A549 (cell line): ENCODE measurements around the gene PIPOX. TPM values are rescaled to one million over a fixed set of nuclear protein-coding genes. Genes with fewer than 3 reads are reported as not detected.

Experiments
- ATAC-seq, 2 experiments: fragments of 200-7000 bp in 1 of 2; fragments of >200 bp in 1 of 2; cut with Nextera tagmentation in 1 of 2; cut with Tn5 transposase in 1 of 2; 3 replicates each; pipeline versions ENCODE4 v1.8.0 to v1.9.1; 2018 to 2020; ENCODE audit warnings: mild to moderate bottlenecking in 1 of 2, moderate library complexity in 1 of 2
- CTCF ChIA-PET: fragments of 300-600 bp; sonication (Branson Sonifier 250); formaldehyde crosslinking; extraction: SDS; loops from one replicate; lab custom pipeline; 2021; ENCODE audit warnings: antibody characterized with exemption, inconsistent platforms; lab: Yijun Ruan, JAX
- POLR2A ChIA-PET: fragments of 350-600 bp; formaldehyde crosslinking; extraction: SDS; loops from one replicate; lab custom pipeline; 2021; ENCODE audit warnings: antibody characterized with exemption, inconsistent platforms; lab: Yijun Ruan, JAX
- DNase-seq, 2 experiments: peaks; one replicate each; pipeline versions ENCODE4 v3.0.0 to v3.0.0-alpha.2; 2011 to 2016; ENCODE audit warnings: low read depth in 1 of 2, low spot score in 1 of 2
- FAIRE-seq: peaks from 2 replicates; lab custom pipeline; 2011; peaks lifted over from hg19 to GRCh38; lab: Jason Lieb, UNC
- H3K27ac ChIP-seq, 2 experiments: fragments of >200 bp; sonication (Bioruptor Twin); formaldehyde crosslinking; 3 replicates each; pipeline ENCODE4 v1.5.1; 2016 to 2017
- H3K4me1 ChIP-seq: fragments of >200 bp; sonication (Bioruptor Twin); formaldehyde crosslinking; 3 replicates; pipeline ENCODE4 v1.6.1; 2016
- H3K4me2 ChIP-seq: fragments of >200 bp; sonication (Bioruptor Twin); formaldehyde crosslinking; 3 replicates; pipeline ENCODE4 v1.6.1; 2016
- H3K4me3 ChIP-seq: fragments of >200 bp; sonication (Bioruptor Twin); formaldehyde crosslinking; 3 replicates; pipeline ENCODE4 v1.5.1; 2016
- H3K9me3 ChIP-seq: fragments of >200 bp; sonication (Bioruptor Twin); formaldehyde crosslinking; 3 replicates; pipeline ENCODE4 v1.6.1; 2016
- CBX2 ChIP-seq: fragments of 200-600 bp; sonication (generic); IDR thresholded peaks from 2 replicates; pipeline ENCODE4 v1.6.1; 2016; ENCODE audit warnings: low read depth, mild to moderate bottlenecking, borderline replicate concordance
- CEBPB ChIP-seq, 2 experiments: fragments of >200 bp in 1 of 2; sonication (Bioruptor Twin) in 1 of 2; formaldehyde crosslinking in 1 of 2; IDR thresholded peaks; 2 replicates each; pipeline ENCODE4 v1.6.1; 2012 to 2016
- CHD4 ChIP-seq: fragments of 200-600 bp; sonication (generic); IDR thresholded peaks from 2 replicates; pipeline ENCODE4 v1.6.1; 2016; ENCODE audit warnings: antibody characterized with exemption, mild to moderate bottlenecking, borderline replicate concordance
- EHF ChIP-seq: fragments of 250-450 bp; sonication (Bioruptor Pico); IDR thresholded peaks from 2 replicates; pipeline ENCODE4 v1.5.0; 2020; ENCODE audit warnings: mild to moderate bottlenecking
- FOSB ChIP-seq: fragments of 250-450 bp; sonication (Bioruptor Pico); IDR thresholded peaks from 2 replicates; pipeline ENCODE4 v1.5.0; 2020; ENCODE audit warnings: mild to moderate bottlenecking, moderate library complexity
- FOXS1 ChIP-seq: fragments of 250-450 bp; sonication (Bioruptor Pico); IDR thresholded peaks from 2 replicates; pipeline ENCODE4 v1.5.0; 2020; ENCODE audit warnings: mild to moderate bottlenecking, moderate library complexity
- GATA3 ChIP-seq: IDR thresholded peaks from 2 replicates; pipeline ENCODE4 v1.6.1; 2012; ENCODE audit warnings: borderline replicate concordance
- HDAC2 ChIP-seq: fragments of 200-600 bp; sonication (generic); IDR thresholded peaks from 2 replicates; pipeline ENCODE4 v1.6.1; 2016
- HEYL ChIP-seq: fragments of 250-450 bp; sonication (Bioruptor Pico); IDR thresholded peaks from 2 replicates; pipeline ENCODE4 v1.8.0; 2021; ENCODE audit warnings: mild to moderate bottlenecking, moderate library complexity
- HOXA7 ChIP-seq: fragments of 250-450 bp; sonication (Bioruptor Pico); IDR thresholded peaks from 2 replicates; pipeline ENCODE4 v1.5.0; 2020; ENCODE audit warnings: mild to moderate bottlenecking, moderate library complexity
- JUN ChIP-seq, 2 experiments: fragments of >200 bp; sonication (Bioruptor Twin); formaldehyde crosslinking; IDR thresholded peaks; 2 replicates in 1 of 2; 3 replicates in 1 of 2; pipeline ENCODE4 v1.6.1; 2016 to 2017
- JUNB ChIP-seq: fragments of >200 bp; sonication (Bioruptor Twin); formaldehyde crosslinking; IDR thresholded peaks from 2 replicates; pipeline ENCODE4 v1.6.1; 2016
- MAFK ChIP-seq: fragments of 450-650 bp; IDR thresholded peaks from 2 replicates; pipeline ENCODE4 v1.6.1; 2014; ENCODE audit not compliant: partially characterized antibody
- NPAS2 ChIP-seq: fragments of 250-450 bp; sonication (Bioruptor Pico); IDR thresholded peaks from 2 replicates; pipeline ENCODE4 v1.8.0; 2022; ENCODE audit warnings: mild to moderate bottlenecking, moderate library complexity, borderline replicate concordance
- NR3C1 ChIP-seq: fragments of >200 bp; sonication (Bioruptor Twin); formaldehyde crosslinking; IDR thresholded peaks from 3 replicates; pipeline ENCODE4 v1.6.1; 2017
- PBX3 ChIP-seq: IDR thresholded peaks from 2 replicates; pipeline ENCODE4 v1.6.1; 2012
- PHF8 ChIP-seq: fragments of 200-600 bp; sonication (generic); IDR thresholded peaks from 2 replicates; pipeline ENCODE4 v1.6.1; 2016; ENCODE audit warnings: low read depth, mild to moderate bottlenecking, antibody characterized with exemption, moderate library complexity, borderline replicate concordance
- RAD21 ChIP-seq, 2 experiments: fragments of >200 bp in 1 of 2; sonication (Bioruptor Twin) in 1 of 2; formaldehyde crosslinking in 1 of 2; IDR thresholded peaks in 1 of 2; conservative IDR thresholded peaks in 1 of 2; 2 replicates in 1 of 2; 3 replicates in 1 of 2; pipeline ENCODE4 v1.6.1; 2012 to 2018; ENCODE audit warnings: inconsistent platforms in 1 of 2
- RCOR1 ChIP-seq: fragments of 150-350 bp; IDR thresholded peaks from 2 replicates; pipeline ENCODE4 v1.6.1; 2014; ENCODE audit warnings: antibody characterized with exemption, low read length, low read depth
- RFX5 ChIP-seq: fragments of 450-650 bp; IDR thresholded peaks from 2 replicates; pipeline ENCODE4 v1.7.1; 2014; ENCODE audit warnings: antibody characterized with exemption, mild to moderate bottlenecking, moderate library complexity
- RNF2 ChIP-seq: fragments of 200-600 bp; sonication (generic); IDR thresholded peaks from 2 replicates; pipeline ENCODE4 v1.6.1; 2016; ENCODE audit warnings: low read depth, mild to moderate bottlenecking, antibody characterized with exemption, moderate library complexity, borderline replicate concordance
- SMC3 ChIP-seq: fragments of >200 bp; sonication (Bioruptor Twin); formaldehyde crosslinking; IDR thresholded peaks from 3 replicates; pipeline ENCODE4 v1.6.1; 2018; ENCODE audit warnings: inconsistent platforms
- SREBF2 ChIP-seq: fragments of 450-650 bp; IDR thresholded peaks from 2 replicates; pipeline ENCODE4 v1.6.1; 2014; ENCODE audit warnings: mild to moderate bottlenecking, moderate library complexity
- TFCP2L1 ChIP-seq: fragments of 250-450 bp; sonication (Bioruptor Pico); IDR thresholded peaks from 2 replicates; pipeline ENCODE4 v1.5.0; 2021; ENCODE audit warnings: mild to moderate bottlenecking
- TP53 ChIP-seq: fragments of 250-450 bp; sonication (Bioruptor Pico); IDR thresholded peaks from 2 replicates; pipeline ENCODE4 v1.5.0; 2021; ENCODE audit warnings: mild to moderate bottlenecking, moderate library complexity
- ZNF302 ChIP-seq: fragments of 250-450 bp; sonication (Bioruptor Pico); IDR thresholded peaks from 2 replicates; pipeline ENCODE4 v1.9.0; 2021; ENCODE audit warnings: inconsistent platforms, mild to moderate bottlenecking, moderate library complexity
- WGBS: methylation state at CpG from one replicate; pipeline ENCODE4 v1.1.6; 2017; ENCODE audit errors: missing lambda C conversion rate; 5-methylcytosine and 5-hydroxymethylcytosine counted together
- polyA plus RNA-seq, 4 experiments: library from polyadenylated mRNA; depleted of rRNA in 3 of 4; stranded (reverse); fragments of >200 nt; fragmentation: RNase III in 1 of 4; extraction: RNeasy Plus Mini Kit Qiagen cat#74134 plus additional on column Dnase treatment in 1 of 4; gene quantifications; 2 replicates in 3 of 4; 3 replicates in 1 of 4; pipeline ENCODE4 v1.2.3, GENCODE V29; 2011 to 2017
- TF ChIP-seq, protein P1 (sequence below): fragments of 150-350 bp; IDR thresholded peaks from 2 replicates; pipeline ENCODE4 v1.6.1; 2014; ENCODE audit warnings: low read depth, mild to moderate bottlenecking, low read length
- TF ChIP-seq, protein P2 (sequence below): fragments of 450-650 bp; IDR thresholded peaks from 2 replicates; pipeline ENCODE4 v1.6.1; 2014; ENCODE audit warnings: antibody characterized with exemption
- TF ChIP-seq, protein P3 (sequence below): fragments of >200 bp; sonication (Bioruptor Twin); formaldehyde crosslinking; IDR thresholded peaks from 3 replicates; pipeline ENCODE4 v1.5.1; 2016
- TF ChIP-seq, protein P4 (sequence below): fragments of >200 bp; sonication (Bioruptor Twin); formaldehyde crosslinking; IDR thresholded peaks from 3 replicates; pipeline ENCODE4 v1.6.1; 2016
- TF ChIP-seq, protein P5 (sequence below): IDR thresholded peaks from 2 replicates; pipeline ENCODE4 v1.6.1; 2012; ENCODE audit warnings: low read depth, borderline replicate concordance
- TF ChIP-seq, protein P6 (sequence below): IDR thresholded peaks from 2 replicates; pipeline ENCODE4 v1.6.1; 2012

PIPOX gene
- polyA plus RNA-seq, 2 of the 4 experiments (the other 2 are of a cell fraction) = 0.39 to 0.94 TPM

GRCh38 chr17:29073045-29073444 is 30.1 kb downstream of the PIPOX start (continued):
- TF ChIP-seq, protein P1, sequence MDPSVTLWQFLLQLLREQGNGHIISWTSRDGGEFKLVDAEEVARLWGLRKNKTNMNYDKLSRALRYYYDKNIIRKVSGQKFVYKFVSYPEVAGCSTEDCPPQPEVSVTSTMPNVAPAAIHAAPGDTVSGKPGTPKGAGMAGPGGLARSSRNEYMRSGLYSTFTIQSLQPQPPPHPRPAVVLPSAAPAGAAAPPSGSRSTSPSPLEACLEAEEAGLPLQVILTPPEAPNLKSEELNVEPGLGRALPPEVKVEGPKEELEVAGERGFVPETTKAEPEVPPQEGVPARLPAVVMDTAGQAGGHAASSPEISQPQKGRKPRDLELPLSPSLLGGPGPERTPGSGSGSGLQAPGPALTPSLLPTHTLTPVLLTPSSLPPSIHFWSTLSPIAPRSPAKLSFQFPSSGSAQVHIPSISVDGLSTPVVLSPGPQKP = no peak

DNA sequence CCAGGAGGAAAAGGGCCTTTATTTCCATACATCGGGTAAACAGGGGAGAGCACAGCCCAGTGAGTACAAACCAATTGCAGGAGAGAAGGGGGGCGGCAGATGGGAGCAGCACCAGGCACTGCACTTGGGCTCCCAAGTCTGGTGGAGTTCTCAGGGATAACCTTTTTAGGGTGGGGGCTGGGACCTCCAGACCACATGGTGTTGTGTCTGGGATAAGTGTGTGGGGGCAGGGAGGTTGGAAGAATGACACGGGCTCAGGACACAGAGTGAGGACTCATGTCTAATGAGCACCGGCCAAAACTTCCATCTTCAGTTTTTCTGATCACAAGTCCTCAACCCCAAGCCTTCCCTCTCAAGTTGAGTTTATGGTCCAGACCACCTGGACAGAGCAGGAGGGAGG is 30.6 kb downstream of the PIPOX start:
- no peak overlapping the region for H3K27ac ChIP-seq
- H3K4me2 ChIP-seq = no peak overlapping the region
- H3K4me1 ChIP-seq = no peaks in the 10 kb centered on the region; the same call in 2 of the 3 replicates
- no peaks in the 10 kb centered on the region for H3K9me3 ChIP-seq
- TF ChIP-seq PHF8 = no peak
- no peak for TF ChIP-seq JUNB
- no peak for TF ChIP-seq TFCP2L1
- TF ChIP-seq, protein P2, sequence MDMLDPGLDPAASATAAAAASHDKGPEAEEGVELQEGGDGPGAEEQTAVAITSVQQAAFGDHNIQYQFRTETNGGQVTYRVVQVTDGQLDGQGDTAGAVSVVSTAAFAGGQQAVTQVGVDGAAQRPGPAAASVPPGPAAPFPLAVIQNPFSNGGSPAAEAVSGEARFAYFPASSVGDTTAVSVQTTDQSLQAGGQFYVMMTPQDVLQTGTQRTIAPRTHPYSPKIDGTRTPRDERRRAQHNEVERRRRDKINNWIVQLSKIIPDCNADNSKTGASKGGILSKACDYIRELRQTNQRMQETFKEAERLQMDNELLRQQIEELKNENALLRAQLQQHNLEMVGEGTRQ = no peak
- TF ChIP-seq MAFK = no peak
- no peak for TF ChIP-seq HDAC2
- TF ChIP-seq, protein P3, sequence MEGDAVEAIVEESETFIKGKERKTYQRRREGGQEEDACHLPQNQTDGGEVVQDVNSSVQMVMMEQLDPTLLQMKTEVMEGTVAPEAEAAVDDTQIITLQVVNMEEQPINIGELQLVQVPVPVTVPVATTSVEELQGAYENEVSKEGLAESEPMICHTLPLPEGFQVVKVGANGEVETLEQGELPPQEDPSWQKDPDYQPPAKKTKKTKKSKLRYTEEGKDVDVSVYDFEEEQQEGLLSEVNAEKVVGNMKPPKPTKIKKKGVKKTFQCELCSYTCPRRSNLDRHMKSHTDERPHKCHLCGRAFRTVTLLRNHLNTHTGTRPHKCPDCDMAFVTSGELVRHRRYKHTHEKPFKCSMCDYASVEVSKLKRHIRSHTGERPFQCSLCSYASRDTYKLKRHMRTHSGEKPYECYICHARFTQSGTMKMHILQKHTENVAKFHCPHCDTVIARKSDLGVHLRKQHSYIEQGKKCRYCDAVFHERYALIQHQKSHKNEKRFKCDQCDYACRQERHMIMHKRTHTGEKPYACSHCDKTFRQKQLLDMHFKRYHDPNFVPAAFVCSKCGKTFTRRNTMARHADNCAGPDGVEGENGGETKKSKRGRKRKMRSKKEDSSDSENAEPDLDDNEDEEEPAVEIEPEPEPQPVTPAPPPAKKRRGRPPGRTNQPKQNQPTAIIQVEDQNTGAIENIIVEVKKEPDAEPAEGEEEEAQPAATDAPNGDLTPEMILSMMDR = no peak
- no peak for TF ChIP-seq CHD4
- no peak for TF ChIP-seq TP53 (CRISPR knock-in tag)
- no peak for TF ChIP-seq FOXS1 (CRISPR knock-in tag)
- TF ChIP-seq, protein P4, sequence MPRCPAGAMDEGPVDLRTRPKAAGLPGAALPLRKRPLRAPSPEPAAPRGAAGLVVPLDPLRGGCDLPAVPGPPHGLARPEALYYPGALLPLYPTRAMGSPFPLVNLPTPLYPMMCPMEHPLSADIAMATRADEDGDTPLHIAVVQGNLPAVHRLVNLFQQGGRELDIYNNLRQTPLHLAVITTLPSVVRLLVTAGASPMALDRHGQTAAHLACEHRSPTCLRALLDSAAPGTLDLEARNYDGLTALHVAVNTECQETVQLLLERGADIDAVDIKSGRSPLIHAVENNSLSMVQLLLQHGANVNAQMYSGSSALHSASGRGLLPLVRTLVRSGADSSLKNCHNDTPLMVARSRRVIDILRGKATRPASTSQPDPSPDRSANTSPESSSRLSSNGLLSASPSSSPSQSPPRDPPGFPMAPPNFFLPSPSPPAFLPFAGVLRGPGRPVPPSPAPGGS = no peak
- no peak for TF ChIP-seq NR3C1
- TF ChIP-seq JUN (IDR thresholded peaks at IDR 0.05) = no peak
- no peak for TF ChIP-seq FOSB
- no peak for TF ChIP-seq CEBPB (IDR thresholded peaks at IDR 0.05)
- TF ChIP-seq NPAS2 (CRISPR knock-in tag) = no peak
- TF ChIP-seq SREBF2 = no peak
- TF ChIP-seq PBX3 = no peak
- no peak for TF ChIP-seq RCOR1
- TF ChIP-seq RFX5 = no peak
- no peak overlapping the region for H3K4me3 ChIP-seq
- ChIA-PET CTCF (no interaction called here), POLR2A (no interaction called here)
- ATAC-seq (no peak), FAIRE-seq (no peak), DNase-seq (no peak)
- WGBS = 85% methylated on average over 4 of the region's 4 CpGs

GRCh38 chr17:29074488-29074887 is 31.5 kb downstream of the PIPOX start:
- FAIRE-seq = no peak
- Histone ChIP-seq H3K27ac (no peak overlapping the region), H3K4me1 (no peaks in the 10 kb centered on the region; the same call in 2 of the 3 replicates), H3K9me3 (no peaks in the 10 kb centered on the region), H3K4me2 (no peak overlapping the region), H3K4me3 (no peak overlapping the region)
- ChIA-PET POLR2A (no interaction called here), CTCF (interaction anchor here (0.7 to 2.1 kb wide), 2 partner anchors 10 to 348 kb away, joined by 3 to 4 read pairs; no protein-coding TSS in a partner anchor)
- WGBS = 88% methylated on average over 12 of the region's 12 CpGs
- ATAC-seq = no peak
- no peak for DNase-seq
- TF ChIP-seq, protein P5, sequence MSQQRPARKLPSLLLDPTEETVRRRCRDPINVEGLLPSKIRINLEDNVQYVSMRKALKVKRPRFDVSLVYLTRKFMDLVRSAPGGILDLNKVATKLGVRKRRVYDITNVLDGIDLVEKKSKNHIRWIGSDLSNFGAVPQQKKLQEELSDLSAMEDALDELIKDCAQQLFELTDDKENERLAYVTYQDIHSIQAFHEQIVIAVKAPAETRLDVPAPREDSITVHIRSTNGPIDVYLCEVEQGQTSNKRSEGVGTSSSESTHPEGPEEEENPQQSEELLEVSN = no peak
- TF ChIP-seq, protein P6, sequence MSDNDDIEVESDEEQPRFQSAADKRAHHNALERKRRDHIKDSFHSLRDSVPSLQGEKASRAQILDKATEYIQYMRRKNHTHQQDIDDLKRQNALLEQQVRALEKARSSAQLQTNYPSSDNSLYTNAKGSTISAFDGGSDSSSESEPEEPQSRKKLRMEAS = no peak
- TF ChIP-seq RNF2 (no peak), CEBPB (IDR thresholded peaks at IDR 0.05) (no peak), RFX5 (no peak), MAFK (no peak), HOXA7 (no peak), GATA3 (no peak), ZNF302 (CRISPR knock-in tag) (no peak), EHF (CRISPR knock-in tag) (no peak), SMC3 (no peak), HEYL (CRISPR knock-in tag) (no peak), RAD21 (conservative IDR thresholded peaks at IDR 0.05 in 1 of 2, IDR thresholded peaks at IDR 0.05 in 1 of 2) (no peak), CBX2 (no peak), CHD4 (no peak)
